ENCODE results near the gene URAD. TPM values are rescaled to one million over a fixed set of nuclear protein-coding genes. Genes with fewer than 3 reads are reported as not detected.
"Not testable (repeated sequence)": the region's sequence is repeated elsewhere in the genome, so short reads cannot be mapped to it uniquely, and the experiment has no call there.

The URAD gene
- not detected in 2 replicates for total RNA-seq

- no peaks in the 10 kb centered on the region for H3K36me3 Mint-ChIP-seq (ENCODE audit: low read depth)
- H3K27ac Mint-ChIP-seq = no peak within 1 kb of the TSS
- no peak for DNase-seq (ENCODE audit: low spot score)
- H3K9me3 Mint-ChIP-seq = no peaks in the 10 kb centered on the region
- peaks cover 8% of the 10 kb centered on the region for H3K27me3 Mint-ChIP-seq (ENCODE audit: low read depth)
- no peaks in the 10 kb centered on the region for H3K4me1 Mint-ChIP-seq (ENCODE audit: low read depth)
- H3K4me3 Mint-ChIP-seq (ENCODE audit: low read depth) = no peak within 1 kb of the TSS
- intact Hi-C loops (cut with micrococcal nuclease) = no loop called here
Measured at GRCh38 chr13:27988520-27988919, at the start of gene URAD. Gene URAD, minus strand, starts transcription at chr13:27988693. Its CDS starts 56 bp downstream, at chr13:27988637.

GRCh38 chr13:28037399-28037798 is 48.9 kb upstream of the URAD start:
- Mint-ChIP-seq H3K9me3 (no peaks in the 10 kb centered on the region), H3K4me3 (ENCODE audit: low read depth) (no peak overlapping the region), H3K36me3 (ENCODE audit: low read depth) (no peaks in the 10 kb centered on the region), H3K27ac (no peak overlapping the region), H3K4me1 (ENCODE audit: low read depth) (peaks cover 2% of the 10 kb centered on the region), H3K27me3 (ENCODE audit: low read depth) (peaks cover 9% of the 10 kb centered on the region)
- no peak for DNase-seq (ENCODE audit: low spot score)
- intact Hi-C loops (cut with micrococcal nuclease) = no loop called here

- intact Hi-C loops (cut with micrococcal nuclease) = no loop called here
- Mint-ChIP-seq H3K9me3 (no peaks in the 10 kb centered on the region), H3K27me3 (ENCODE audit: low read depth) (peaks cover 13% of the 10 kb centered on the region), H3K4me1 (ENCODE audit: low read depth) (peaks cover 2% of the 10 kb centered on the region), H3K27ac (no peak overlapping the region), H3K36me3 (ENCODE audit: low read depth) (no peaks in the 10 kb centered on the region), H3K4me3 (ENCODE audit: low read depth) (no peak overlapping the region)
- no peak for DNase-seq (ENCODE audit: low spot score)
Measured at GRCh38 chr13:28035146-28035782, 46.8 kb upstream of the URAD start.

- no peak overlapping the region for H3K4me3 Mint-ChIP-seq (ENCODE audit: low read depth)
- intact Hi-C loops (cut with micrococcal nuclease) = no loop called here
- no peak overlapping the region for H3K27ac Mint-ChIP-seq
- H3K27me3 Mint-ChIP-seq (ENCODE audit: low read depth) = peaks cover 8% of the 10 kb centered on the region
- peaks cover 2% of the 10 kb centered on the region for H3K4me1 Mint-ChIP-seq (ENCODE audit: low read depth)
- DNase-seq (ENCODE audit: low spot score) = no peak
- no peaks in the 10 kb centered on the region for H3K36me3 Mint-ChIP-seq (ENCODE audit: low read depth)
- no peaks in the 10 kb centered on the region for H3K9me3 Mint-ChIP-seq
Measured at GRCh38 chr13:28033894-28034655, 45.6 kb upstream of the URAD start.

- H3K36me3 Mint-ChIP-seq (ENCODE audit: low read depth); intact Hi-C loops (cut with micrococcal nuclease); DNase-seq (ENCODE audit: low spot score); H3K9me3 Mint-ChIP-seq; H3K27ac Mint-ChIP-seq; H3K4me3 Mint-ChIP-seq (ENCODE audit: low read depth); H3K4me1 Mint-ChIP-seq (ENCODE audit: low read depth): not testable (repeated sequence)
- peaks cover 13% of the 10 kb centered on the region for H3K27me3 Mint-ChIP-seq (ENCODE audit: low read depth)
Measured at GRCh38 chr13:28032438-28032837, 43.9 kb upstream of the URAD start.

- H3K4me3 Mint-ChIP-seq (ENCODE audit: low read depth) = no peak overlapping the region
Measured at GRCh38 chr13:28031896-28032288, 43.4 kb upstream of the URAD start.

GRCh38 chr13:28031220-28031895 is 42.9 kb upstream of the URAD start:
- intact Hi-C loops (cut with micrococcal nuclease) = no loop called here
- no peak overlapping the region for H3K27ac Mint-ChIP-seq

More at GRCh38 chr13:28031896-28032288, 43.4 kb upstream of the URAD start:
- H3K4me1 Mint-ChIP-seq (ENCODE audit: low read depth) = peaks cover 2% of the 10 kb centered on the region
- no peaks in the 10 kb centered on the region for H3K9me3 Mint-ChIP-seq
- H3K27me3 Mint-ChIP-seq (ENCODE audit: low read depth) = peaks cover 15% of the 10 kb centered on the region
- no peak overlapping the region for H3K27ac Mint-ChIP-seq
- no peak for DNase-seq (ENCODE audit: low spot score)
- H3K36me3 Mint-ChIP-seq (ENCODE audit: low read depth) = no peaks in the 10 kb centered on the region
- intact Hi-C loops (cut with micrococcal nuclease) = no loop called here

GRCh38 chr13:28027607-28028364 is 39.3 kb upstream of the URAD start:
- Mint-ChIP-seq H3K4me1 (ENCODE audit: low read depth) (peaks cover 2% of the 10 kb centered on the region), H3K27me3 (ENCODE audit: low read depth) (peaks cover 11% of the 10 kb centered on the region), H3K9me3 (no peaks in the 10 kb centered on the region), H3K4me3 (ENCODE audit: low read depth) (no peak overlapping the region), H3K27ac (no peak overlapping the region), H3K36me3 (ENCODE audit: low read depth) (no peaks in the 10 kb centered on the region)
- no peak for DNase-seq (ENCODE audit: low spot score)
- intact Hi-C loops (cut with micrococcal nuclease) = no loop called here

More at GRCh38 chr13:28031220-28031895, 42.9 kb upstream of the URAD start:
- Mint-ChIP-seq H3K27me3 (ENCODE audit: low read depth) (peaks cover 15% of the 10 kb centered on the region), H3K36me3 (ENCODE audit: low read depth) (no peaks in the 10 kb centered on the region), H3K4me1 (ENCODE audit: low read depth) (peaks cover 2% of the 10 kb centered on the region), H3K4me3 (ENCODE audit: low read depth) (no peak overlapping the region), H3K9me3 (no peaks in the 10 kb centered on the region)
- DNase-seq (ENCODE audit: low spot score) = no peak

- H3K27ac Mint-ChIP-seq = no peak overlapping the region
- no peaks in the 10 kb centered on the region for H3K36me3 Mint-ChIP-seq (ENCODE audit: low read depth)
- no peak overlapping the region for H3K4me3 Mint-ChIP-seq (ENCODE audit: low read depth)
- H3K27me3 Mint-ChIP-seq (ENCODE audit: low read depth) = peaks cover 11% of the 10 kb centered on the region
- intact Hi-C loops (cut with micrococcal nuclease) = no loop called here
- no peaks in the 10 kb centered on the region for H3K9me3 Mint-ChIP-seq
- no peak for DNase-seq (ENCODE audit: low spot score)
- no peaks in the 10 kb centered on the region for H3K4me1 Mint-ChIP-seq (ENCODE audit: low read depth)
Measured at GRCh38 chr13:28027071-28027470, 38.6 kb upstream of the URAD start.

- Mint-ChIP-seq H3K27me3 (ENCODE audit: low read depth) (peaks cover 11% of the 10 kb centered on the region), H3K27ac (no peak overlapping the region), H3K4me3 (ENCODE audit: low read depth) (no peak overlapping the region), H3K9me3 (no peaks in the 10 kb centered on the region), H3K36me3 (ENCODE audit: low read depth) (no peaks in the 10 kb centered on the region), H3K4me1 (ENCODE audit: low read depth) (no peaks in the 10 kb centered on the region)
- no peak for DNase-seq (ENCODE audit: low spot score)
- intact Hi-C loops (cut with micrococcal nuclease) = no loop called here
Measured at GRCh38 chr13:28026508-28026907, 38.0 kb upstream of the URAD start.

- no peaks in the 10 kb centered on the region for H3K36me3 Mint-ChIP-seq (ENCODE audit: low read depth)
Measured at GRCh38 chr13:28022848-28023518, 34.5 kb upstream of the URAD start.

GRCh38 chr13:28014301-28014700 is 25.8 kb upstream of the URAD start:
- H3K36me3 Mint-ChIP-seq (ENCODE audit: low read depth) = no peaks in the 10 kb centered on the region
- DNase-seq (ENCODE audit: low spot score) = no peak
- peaks cover 2% of the 10 kb centered on the region for H3K4me1 Mint-ChIP-seq (ENCODE audit: low read depth)
- no peaks in the 10 kb centered on the region for H3K9me3 Mint-ChIP-seq
- no peak overlapping the region for H3K27ac Mint-ChIP-seq
- no peak overlapping the region for H3K4me3 Mint-ChIP-seq (ENCODE audit: low read depth)
- peaks cover 8% of the 10 kb centered on the region for H3K27me3 Mint-ChIP-seq (ENCODE audit: low read depth)
- intact Hi-C loops (cut with micrococcal nuclease) = no loop called here

More at GRCh38 chr13:28022848-28023518, 34.5 kb upstream of the URAD start:
- peaks cover 6% of the 10 kb centered on the region for H3K27me3 Mint-ChIP-seq (ENCODE audit: low read depth)
- peaks cover 2% of the 10 kb centered on the region for H3K4me1 Mint-ChIP-seq (ENCODE audit: low read depth)
- no peaks in the 10 kb centered on the region for H3K9me3 Mint-ChIP-seq
- intact Hi-C loops (cut with micrococcal nuclease) = no loop called here
- DNase-seq (ENCODE audit: low spot score) = no peak
- H3K27ac Mint-ChIP-seq = no peak overlapping the region
- H3K4me3 Mint-ChIP-seq (ENCODE audit: low read depth) = no peak overlapping the region
